HG03565 (cell line): Measurements from ENCODE around the gene CNGB1.
"Not testable (repeated sequence)": the region's sequence is repeated elsewhere in the genome, so short reads cannot be mapped to it uniquely, and the experiment has no call there.

ENCODE experiments used
- ATAC-seq: cut with Tn5 transposase; IDR thresholded peaks from one replicate; pipeline ENCODE4 v1.9.1; 2021; ENCODE audit warnings: mild to moderate bottlenecking, moderate library complexity; ENCODE audit not compliant: unreplicated experiment

The CNGB1 gene

DNA sequence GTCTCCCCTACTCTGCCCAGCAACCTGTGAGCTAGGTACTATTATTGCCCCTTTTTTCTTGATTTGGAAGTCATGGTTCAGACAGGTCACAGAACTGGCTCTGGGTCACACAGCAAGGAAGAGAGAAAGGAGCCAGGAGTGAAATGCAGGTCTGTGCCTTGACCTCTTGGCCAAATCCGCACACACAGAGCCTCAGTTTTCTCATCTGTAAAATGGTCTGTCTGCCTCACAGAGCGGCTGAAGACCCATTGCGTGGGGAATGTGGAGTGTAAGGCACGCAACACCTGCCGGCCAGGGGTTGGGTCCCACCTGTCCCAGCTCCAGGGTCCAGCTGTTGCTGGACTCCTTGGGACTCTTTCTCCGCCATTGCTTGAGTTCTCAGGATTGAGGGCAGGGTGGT, 32.4 kb downstream of the CNGB1 start:
- ATAC-seq: no peak

DNA sequence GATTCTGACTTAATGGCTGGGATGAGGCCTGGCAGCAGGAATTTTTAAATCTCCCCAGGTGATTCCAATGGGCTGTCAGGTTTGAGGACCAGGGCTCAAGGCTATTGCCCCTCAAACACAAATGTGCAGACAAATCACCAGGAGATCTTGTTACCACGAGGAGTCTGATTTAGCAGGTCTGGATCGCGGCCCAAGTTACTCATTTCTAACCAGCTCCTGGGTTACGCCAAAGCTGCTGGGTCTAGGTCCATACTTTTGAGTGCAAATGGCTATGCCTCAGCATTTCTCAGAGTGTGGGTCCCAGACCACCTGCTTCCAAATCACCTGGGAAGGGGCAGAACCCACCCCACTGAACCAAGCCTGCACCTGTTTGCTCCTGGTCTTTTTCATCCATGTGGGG, 33.1 kb downstream of the CNGB1 start:
- ATAC-seq: no peak

DNA sequence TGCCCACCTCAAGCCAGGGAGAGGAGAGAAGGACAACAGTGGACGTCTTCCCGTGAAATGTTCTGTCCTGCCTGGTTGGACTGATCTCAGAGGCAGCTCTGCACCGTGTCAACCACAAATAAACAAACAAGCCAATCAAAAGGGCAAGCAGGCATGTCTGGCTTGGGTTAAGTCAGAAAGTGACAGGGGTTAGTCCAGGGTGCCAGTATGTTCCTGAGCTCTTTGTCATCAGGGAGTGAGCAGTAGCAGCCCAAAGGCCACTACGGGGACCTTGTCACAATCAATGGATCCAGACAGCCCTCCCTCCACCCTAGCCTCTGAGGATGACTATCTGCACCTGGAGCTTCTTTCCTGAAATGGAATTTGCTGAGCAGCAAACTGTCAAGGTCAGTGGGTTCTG, 35.0 kb downstream of the CNGB1 start:
- no peak for ATAC-seq

DNA sequence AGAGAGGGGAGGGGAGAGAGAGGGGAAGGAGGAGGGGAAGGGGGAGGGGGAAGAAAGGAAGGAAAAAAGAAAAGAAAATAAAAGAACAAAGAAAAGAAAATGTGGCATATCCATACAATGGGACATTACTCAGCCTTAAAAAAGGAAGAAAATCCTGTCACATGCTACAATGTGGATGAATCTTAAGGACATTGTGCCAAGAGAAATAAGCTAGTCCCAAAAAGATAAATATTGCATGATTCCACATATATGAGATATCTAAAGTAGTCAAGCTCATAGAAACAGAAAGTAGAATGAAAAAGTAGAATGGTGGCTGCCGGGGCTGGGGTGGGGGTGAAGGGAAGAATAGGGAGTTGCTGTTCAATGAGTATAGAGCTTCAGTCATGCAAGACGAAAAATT, 40.4 kb downstream of the CNGB1 start:
- ATAC-seq: no peak

DNA sequence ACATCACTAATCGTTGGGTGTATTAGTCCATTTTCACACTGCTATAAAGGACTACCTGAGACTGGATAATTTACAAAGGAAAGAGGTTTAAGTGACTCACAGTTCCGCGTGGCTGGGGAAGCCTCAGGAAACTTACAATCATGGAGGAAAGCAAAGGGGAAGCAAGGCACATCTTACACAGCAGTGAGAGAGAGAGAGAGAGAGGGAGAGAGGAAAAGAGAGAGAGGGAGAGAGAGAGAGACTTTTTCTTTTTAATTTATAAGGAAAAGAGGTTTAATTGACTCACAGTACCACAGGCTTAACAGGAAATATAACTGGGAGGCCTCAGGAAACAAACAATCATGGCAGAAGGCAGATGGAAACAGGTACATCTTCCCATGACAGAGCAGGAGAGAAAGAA, 41.7 kb downstream of the CNGB1 start:
- ATAC-seq: no peak

DNA sequence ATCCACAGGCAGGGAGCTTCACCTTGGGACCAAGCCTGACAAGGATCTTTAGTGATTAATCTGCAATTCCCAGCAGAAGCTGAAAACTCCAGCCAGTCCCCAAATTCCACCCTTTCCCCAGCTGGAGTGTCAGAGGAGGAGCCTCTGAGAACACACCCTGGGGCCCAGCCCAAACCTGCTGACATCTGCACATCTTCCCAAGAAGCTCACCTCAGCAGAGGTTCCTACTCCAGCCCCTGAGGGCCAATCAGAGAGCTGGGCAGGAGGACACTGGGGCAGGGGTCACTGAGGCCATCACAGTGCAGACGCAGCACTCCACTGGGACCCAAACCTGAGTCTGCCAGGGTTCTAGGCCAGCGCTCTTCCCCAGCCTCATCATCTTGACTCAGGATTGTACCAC, 44.9 kb downstream of the CNGB1 start:
- ATAC-seq: no peak

DNA sequence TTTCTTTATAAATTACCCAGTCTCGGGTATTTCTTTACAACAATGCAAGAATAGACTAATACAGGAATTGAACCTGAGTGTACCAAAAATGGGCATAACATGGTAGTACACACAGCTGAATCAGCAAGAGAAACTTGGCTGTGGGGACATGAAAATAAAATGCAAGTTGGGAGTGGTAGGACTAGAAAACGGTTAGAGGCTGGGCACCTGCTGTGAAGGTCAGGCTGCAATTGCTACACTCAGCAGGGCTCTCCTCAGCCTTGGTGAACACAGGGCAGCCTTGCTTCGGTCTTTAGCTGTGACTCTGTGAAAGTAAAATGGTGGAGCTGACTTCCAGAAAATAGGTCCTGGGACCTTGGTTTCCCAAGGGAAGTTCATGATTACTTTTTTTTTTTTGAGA, 45.6 kb downstream of the CNGB1 start:
- no peak for ATAC-seq

DNA sequence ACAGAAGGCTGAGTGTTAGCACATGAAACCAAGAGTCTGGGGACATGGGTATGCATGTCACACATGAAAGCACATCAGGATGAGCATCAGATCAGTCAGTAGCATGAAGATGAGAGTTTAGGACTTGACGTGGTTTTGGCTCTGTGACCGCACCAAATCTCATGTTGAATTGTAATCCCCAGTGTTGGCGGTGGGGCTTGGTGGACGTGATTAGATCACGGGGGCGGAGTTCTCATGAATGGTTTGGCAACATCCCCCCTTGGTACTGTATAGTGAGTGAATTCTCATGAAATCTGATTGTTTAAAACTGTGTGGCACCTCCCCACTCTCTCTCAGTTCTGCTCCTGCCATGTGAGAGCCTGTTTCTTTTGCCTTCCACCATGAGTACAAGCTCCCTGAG, 46.4 kb downstream of the CNGB1 start:
- no peak for ATAC-seq

DNA sequence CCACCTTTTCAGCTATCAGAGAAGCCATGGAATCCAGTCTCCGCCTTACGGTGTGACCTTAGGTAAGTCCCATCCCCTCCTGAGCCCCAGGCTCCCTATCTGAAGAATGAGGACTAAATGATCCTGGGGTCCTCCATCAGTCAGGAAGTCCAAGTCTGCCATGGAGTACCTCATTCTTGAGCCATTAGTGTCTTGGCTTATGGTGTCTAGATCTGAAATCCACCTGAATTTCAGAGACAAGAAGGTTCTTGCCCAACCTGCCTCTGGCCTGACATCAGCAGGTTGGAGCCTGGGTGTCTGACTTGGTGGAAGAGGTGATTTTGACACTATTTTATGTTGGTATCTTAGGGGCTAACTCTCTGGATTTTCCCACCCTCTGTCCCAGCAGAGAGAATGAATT, 47.1 kb downstream of the CNGB1 start:
- no peak for ATAC-seq

DNA sequence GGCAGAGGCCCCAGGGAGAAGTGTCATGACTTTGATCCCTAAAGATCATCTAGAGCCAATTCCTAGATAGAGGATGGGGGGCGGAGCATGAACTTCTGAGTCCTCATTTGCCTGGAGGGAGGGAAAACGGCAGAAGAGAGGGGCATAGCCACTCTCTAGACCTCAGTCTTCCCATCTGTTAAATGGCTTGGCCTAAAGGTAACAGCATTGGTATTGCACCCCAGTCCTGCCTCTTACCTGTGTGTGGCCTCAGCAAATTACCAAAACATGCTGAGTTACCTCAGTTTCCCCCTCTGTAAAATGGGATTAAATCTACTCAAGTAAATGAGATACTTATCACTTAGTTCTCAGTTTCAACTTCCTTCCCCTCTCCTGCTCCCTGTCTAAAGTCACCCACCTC, 47.5 kb downstream of the CNGB1 start:
- no peak for ATAC-seq

DNA sequence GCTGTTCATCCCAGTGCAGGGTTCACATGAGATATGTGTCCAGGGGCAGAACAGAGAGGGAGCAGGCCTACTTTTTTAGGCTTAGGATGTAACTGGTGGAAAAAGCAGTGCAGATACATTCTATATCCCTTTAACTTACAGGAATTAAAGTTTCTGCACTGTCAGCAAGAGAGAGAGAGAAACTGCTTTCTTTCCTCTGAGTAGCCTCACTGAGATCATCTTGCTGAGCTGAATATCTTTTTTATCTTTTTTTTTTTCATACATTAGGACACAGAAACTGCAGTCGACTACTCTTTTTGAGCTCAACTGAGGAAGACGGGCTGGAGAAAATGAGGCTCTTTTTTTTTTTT, 50.1 kb downstream of the CNGB1 start:
- no peak for ATAC-seq

DNA sequence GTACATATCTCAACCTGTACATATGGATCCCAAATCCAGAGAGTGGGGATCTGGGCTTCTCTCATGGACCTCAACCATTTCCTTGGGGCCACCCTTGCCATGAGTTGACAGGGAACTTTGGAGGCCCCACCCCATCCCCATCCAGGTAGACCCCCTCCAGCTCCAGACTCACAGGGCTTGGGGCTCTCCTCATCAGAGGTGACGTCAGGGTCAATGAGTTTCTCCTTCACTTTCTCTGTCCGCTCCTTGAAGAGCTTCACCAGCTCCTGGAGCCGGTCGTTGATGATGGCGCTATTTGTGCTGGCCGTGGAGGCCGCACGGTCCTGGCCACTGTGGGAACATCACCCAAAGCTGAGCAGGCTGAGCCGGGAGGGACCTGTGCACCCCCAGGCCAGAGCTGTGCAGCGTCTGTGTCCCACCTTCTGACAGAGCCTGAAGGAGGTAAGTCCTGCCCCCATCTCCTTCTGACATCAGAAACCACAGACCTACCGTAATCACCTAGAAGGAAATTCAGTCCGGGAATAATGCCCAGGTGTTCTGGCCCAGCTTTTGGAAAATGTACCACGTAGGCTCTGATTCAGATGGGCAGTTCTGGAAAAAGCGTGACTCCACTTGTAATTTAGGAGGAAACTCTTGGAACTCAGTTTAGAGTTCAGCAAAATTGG, 50.6 kb downstream of the CNGB1 start:
- no peak for ATAC-seq

DNA sequence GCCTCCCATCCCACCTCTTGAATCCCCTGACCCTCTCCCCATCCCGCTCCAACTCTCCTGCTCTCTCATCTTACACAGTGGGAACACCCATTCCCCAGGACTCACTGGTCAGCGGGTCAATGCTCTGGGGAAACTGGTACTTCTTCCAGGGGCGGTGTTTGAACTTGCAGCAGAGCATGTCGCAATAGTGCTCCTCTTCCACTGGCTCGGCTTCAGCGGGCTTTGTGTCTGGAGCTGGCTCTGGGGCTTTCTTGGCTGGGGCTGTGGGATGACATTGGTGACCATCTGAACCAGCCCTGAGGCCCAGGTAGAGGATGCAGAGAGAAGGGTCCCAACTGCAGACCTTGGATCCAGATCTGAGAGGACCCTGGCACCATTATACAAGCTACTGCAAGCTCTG, 51.9 kb downstream of the CNGB1 start:
- no peak for ATAC-seq

DNA sequence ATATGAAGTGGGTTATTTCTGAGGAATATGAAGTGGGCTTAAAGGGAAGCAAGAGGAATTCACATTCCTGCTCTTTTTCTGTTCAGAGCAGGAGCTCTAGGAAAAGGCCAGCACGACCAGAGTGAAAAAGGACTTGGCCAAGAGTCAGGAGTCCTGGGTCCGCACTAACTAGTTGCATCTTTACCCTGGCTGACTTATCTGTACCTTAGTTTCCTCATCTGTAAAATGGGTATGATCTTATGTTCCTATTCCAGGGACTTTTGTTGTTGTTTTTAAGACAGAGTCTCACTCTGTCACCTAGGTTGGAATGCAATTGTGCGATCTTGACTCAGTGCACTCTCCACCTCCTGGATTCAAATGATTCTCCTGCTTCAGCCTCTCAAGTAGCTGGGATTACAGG, 52.5 kb downstream of the CNGB1 start:
- ATAC-seq: no peak

DNA sequence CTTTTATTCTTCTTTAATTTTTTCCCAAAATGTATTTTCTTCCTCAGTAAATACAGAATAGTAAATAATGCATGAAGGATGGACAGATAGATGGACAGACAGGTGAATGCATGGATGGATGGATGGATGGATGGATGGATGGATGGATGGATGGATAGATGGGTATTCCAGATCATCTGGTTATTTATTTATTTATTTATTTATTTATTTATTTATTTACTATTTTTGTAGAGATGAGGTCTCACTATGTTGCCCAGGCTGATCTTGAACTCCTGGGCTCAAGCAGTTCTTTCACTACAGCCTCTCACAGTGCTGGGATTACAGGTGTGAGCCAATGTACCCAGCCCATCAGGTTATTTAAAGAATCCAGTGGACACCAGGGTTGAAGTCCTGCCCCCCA, 53.0 kb downstream of the CNGB1 start:
- ATAC-seq: not testable (repeated sequence)

DNA sequence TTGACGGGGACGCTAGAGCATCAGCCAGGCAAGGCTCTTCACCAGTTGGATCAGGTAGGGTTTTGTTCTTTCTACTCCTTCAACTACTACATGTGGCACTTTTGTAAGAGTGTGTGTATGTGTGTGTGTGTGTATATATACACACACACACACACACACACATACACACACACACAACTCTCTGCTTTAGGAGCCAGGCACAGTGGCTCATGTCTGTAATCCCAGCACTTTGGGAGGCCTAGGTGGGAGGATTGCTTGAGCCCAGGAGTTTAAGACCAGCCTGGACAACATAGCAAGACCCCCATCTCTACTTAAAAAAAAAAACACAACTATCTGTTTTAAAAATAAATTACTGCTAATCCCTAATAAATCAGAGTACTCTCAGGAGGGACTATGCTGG, 53.4 kb downstream of the CNGB1 start:
- not testable (repeated sequence) for ATAC-seq

DNA sequence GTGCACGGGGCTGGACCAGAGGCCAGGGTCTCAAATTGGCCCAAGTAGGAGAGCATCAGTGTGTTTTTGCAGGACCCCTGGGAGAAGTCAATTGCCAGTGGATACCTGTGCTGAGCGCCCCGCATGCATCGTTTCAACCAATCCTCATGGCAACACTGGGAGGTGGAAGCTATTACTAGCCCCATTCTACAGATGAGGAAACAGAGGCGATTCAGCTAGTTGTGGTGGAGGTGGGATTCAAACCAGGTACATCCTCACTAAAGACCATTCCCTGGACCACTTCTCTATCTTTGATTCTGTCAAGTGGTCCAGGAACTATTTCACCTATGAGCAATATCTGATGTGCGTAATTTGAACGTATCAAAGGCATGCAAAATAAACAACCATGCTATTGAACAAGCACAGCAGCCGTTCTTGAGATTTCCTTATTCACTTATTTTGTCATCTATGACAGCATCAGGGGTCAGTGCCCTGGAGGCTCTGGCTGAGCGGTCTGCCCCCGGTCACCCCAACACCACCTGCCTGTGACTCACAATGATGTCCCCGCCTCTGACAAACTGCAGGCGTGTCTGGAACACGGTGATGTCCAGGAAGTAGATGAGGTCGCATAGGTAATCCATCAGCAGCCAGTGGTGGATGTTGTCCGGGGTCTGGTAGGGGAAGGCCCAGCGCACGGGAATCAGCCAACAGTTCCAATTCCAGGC, 54.0 kb downstream of the CNGB1 start:
- no peak for ATAC-seq

DNA sequence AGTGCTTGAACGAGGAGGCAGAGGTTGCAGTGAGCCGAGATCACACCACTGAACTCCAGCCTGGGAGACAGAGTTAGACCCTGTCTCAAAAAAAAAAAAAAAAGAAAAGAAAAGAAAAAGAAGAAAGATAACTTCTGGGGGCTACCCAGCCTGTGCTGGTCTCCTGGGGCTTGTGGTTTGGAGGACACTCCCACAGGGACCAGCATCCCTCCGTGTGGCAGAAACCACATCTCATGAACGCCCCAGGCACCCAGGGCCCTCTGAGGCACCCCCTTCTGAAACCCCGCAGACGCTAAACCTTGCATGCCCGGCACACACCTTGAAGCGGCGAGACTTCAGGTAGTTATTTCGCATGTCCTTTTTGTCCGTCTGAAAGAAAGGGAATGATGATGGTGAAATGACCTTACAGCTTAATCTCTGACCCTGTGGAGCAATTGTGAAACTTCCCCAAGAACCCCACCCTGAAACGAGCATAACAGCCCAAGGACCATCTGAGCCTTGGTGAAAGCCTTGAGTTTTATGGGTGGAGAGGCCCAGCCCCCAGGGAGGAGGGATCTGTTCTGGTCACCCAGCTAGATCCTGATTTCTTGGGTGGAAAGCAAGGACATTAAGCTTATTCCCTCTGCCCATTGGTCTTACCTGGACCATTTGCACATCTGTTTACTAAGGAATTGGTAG, 55.0 kb downstream of the CNGB1 start:
- ATAC-seq: no peak

DNA sequence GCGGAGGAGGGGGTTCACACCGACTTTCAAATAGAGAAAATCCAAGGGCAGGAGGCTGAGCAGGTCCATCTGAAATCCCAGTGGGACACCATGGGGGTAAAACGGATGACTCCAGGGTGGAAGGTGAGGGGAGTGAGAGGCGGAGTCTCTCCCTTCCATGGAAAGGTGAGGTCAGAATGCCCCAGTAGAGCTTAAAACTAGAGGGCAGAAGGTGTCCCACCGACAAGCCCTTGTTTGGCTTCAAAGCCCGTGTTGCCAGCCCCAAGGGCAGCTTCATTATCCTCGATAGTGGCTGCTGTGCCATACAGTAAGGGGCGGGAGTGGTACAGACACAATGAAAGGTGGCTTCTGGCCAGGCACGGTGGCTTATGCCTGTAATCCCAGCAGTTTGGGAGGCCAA, 55.7 kb downstream of the CNGB1 start:
- no peak for ATAC-seq

DNA sequence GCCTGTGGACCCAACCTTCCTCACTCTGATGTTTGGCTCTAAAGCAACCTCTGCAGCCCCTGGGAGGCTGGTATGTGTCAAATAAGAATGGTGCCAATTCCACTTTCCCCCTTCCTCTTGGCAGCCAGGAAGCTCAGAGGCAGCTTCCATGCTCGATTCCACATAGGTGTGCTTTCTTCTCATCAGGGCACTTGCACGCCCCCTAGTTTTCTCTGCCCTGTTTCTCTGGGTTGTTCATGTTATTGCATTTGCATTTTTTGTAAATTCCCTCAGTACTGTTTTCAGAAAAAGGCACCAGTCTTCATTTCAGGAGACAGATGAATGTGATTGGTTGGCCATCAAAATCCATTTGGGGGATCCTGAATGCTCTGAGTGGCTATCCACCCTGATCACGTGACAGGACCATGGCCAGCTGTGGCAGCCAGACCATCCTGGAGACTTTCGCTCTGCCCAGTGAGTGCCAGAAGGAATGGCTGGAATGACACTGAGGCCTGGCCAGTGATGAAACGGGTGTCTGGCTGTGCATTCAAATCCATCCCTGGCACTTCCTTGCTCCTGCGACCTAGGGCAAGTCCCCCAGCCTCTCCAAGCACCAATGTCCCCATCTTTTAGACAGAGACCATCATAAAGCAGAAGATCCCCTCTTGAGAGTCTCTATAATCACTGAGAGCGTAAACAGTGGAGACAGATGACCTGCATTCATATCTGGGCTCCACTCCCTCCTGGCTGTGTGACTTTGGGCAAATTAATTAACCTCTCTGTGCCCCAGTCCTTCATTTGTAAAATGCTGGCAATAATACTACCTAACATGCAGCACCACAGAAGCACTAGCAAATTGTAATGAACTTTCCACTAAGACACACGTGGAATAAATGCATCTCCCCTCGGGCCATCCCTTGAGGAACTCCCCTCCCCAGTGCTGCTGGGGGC, 56.4 kb downstream of the CNGB1 start:
- ATAC-seq: no peak

DNA sequence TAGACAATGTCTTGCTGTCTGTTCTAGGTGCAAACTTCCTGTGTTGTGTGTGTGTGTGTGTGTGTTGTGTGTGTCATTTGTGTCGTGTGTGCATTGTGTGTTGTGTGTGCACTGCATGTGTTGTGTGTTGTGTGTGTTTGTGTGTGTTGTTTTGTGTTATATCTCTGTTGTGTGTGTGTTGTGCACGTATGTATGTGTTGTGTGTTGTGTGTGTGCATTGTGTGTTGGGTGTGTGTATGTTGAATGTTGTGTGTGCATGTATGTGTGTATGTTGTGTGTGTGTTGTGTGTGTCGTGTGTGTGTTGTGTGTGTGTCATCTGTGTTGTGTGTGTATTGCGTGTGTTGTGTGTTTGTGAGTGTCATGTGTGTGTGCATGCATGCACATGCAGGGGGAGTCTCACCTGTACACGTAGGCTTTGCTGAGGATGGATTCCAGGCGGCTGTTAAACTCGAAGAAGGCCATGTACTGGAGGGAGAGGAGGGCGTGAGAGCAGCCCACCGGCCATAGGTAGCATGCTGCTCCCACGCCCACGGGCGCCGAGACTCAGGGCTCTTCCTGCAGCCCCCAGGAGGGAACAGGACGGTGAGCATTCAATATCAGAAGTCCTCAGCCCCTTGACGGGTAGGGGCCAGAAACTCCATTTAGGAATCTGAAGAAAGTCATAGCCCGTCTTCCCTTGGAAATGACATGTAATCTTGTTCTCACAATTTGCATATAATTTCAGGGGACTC, 58.2 kb downstream of the CNGB1 start:
- no peak for ATAC-seq
